Tongue (tissue), 2 donors: ENCODE data around the gene MAPT. TPM values are rescaled to one million over a fixed set of nuclear protein-coding genes. Genes with fewer than 3 reads are reported as not detected.
"Not testable (repeated sequence)": the region's sequence is repeated elsewhere in the genome, so short reads cannot be mapped to it uniquely, and the experiment has no call there.

Experiments used
- DNase-seq: peaks from one replicate; pipeline ENCODE4 v3.0.0-alpha.2; 2015
- total RNA-seq: library from RNA; depleted of rRNA; stranded (reverse); fragments of >200 nt; gene quantifications from one replicate; pipeline ENCODE4 v1.2.3, GENCODE V29; 2014

Gene MAPT
- total RNA-seq, 1 donor from 2014 or later: 14.1 TPM

DNA sequence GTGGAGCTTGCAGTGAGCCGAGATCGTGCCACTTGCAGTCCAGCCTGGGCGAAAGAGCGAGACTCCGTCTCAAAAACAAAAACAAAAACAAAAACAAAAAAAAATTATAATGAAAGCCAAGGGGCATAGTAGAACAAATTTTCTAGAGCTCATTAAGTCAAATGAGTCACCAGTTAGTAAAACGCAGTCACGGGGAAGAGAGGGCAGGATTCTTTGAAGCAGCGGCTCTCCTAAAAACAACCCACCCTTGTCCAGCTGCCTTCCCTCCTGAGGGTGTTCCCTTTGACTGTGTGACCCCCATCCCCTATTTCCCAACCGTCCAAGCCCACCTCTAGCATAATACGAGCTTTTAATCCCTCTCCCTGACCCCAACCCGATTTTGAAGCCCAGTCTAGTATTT is 60.6 kb downstream of the MAPT start:
- DNase-seq: no peak

GRCh38 chr17:45955326-45955725 is 61.0 kb downstream of the MAPT start:
- DNase-seq: no peak

DNA sequence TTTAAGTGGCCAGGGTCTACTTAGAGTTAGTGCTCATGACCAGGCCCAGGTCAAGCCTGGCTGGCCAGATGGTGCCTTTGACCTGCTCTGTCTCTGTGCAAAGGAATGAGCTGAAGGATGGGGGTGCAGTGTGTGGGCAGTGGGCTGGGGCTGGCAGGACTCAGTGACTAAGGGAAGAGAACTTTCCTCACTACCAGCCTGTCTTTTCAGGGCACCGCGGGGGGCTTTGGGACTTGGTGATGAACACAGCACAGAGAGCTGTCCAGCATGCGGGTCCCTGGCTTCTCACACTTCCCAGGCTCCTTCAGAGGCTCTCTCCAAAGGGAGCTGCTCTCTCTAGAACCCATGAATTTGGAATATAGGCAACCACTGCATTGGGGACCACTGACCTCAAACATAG is 61.7 kb downstream of the MAPT start:
- DNase-seq: no peak

GRCh38 chr17:45956746-45957145 is 62.4 kb downstream of the MAPT start:
- not testable (repeated sequence) for DNase-seq

GRCh38 chr17:45958307-45958706 is 64.0 kb downstream of the MAPT start:
- DNase-seq: no peak

GRCh38 chr17:45958994-45959665 is 64.8 kb downstream of the MAPT start:
- DNase-seq: no peak

DNA sequence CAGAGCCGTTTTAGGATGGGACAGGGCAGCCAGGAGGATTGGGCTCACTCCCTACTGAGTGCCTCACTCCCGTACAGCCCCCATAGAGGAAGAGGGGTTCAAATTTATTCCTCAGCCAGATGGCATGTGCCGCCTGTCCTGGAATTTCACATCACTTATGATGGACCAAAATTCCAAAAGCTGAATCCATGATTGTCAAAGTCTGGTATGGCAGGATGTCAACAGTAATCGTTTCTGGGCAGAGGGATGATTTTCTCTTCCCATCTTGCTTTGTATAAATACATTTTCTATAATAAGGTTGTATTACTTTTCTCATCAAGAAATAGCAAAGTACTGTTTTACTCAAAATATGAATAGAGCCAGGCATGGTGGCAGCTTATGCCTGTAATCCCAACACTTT is 66.0 kb downstream of the MAPT start:
- DNase-seq: no peak

- no peak for DNase-seq
These were observed 66.9 kb downstream of the MAPT start for GRCh38 chr17:45961206-45961605.

DNA sequence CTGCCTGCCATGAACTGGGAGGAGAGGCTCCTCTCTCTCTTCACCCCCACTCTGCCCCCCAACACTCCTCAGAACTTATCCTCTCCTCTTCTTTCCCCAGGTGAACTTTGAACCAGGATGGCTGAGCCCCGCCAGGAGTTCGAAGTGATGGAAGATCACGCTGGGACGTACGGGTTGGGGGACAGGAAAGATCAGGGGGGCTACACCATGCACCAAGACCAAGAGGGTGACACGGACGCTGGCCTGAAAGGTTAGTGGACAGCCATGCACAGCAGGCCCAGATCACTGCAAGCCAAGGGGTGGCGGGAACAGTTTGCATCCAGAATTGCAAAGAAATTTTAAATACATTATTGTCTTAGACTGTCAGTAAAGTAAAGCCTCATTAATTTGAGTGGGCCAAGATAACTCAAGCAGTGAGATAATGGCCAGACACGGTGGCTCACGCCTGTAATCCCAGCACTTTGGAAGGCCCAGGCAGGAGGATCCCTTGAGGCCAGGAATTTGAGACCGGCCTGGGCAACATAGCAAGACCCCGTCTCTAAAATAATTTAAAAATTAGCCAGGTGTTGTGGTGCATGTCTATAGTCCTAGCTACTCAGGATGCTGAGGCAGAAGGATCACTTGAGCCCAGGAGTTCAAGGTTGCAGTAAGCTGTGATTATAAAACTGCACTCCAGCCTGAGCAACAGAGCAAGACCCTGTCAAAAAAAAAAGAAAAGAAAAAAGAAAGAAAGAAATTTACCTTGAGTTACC is 68.0 kb downstream of the MAPT start:
- DNase-seq: no peak

GRCh38 chr17:45963283-45963682 is 68.9 kb downstream of the MAPT start:
- DNase-seq: no peak

GRCh38 chr17:45963889-45964288 is 69.5 kb downstream of the MAPT start:
- DNase-seq: no peak

DNA sequence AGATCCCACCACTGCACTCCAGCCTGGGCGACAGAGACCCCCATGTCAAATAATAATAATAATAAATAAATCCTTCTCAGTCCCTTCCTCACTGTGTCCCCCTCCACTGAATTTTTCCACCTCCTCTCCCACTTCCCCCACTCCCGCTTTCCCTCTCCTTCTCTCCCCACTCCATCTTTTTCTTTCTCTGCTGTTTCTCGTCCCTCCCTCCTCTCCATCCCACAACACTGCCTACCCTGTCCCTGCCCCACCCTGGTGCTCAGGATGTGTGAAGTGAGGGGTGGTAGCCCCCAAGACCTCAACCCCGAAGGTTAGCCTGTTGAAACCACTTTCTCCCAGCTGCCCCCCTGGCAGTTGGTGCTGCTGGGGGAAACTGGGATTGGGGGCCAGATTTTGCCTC is 70.3 kb downstream of the MAPT start:
- DNase-seq: no peak

DNA sequence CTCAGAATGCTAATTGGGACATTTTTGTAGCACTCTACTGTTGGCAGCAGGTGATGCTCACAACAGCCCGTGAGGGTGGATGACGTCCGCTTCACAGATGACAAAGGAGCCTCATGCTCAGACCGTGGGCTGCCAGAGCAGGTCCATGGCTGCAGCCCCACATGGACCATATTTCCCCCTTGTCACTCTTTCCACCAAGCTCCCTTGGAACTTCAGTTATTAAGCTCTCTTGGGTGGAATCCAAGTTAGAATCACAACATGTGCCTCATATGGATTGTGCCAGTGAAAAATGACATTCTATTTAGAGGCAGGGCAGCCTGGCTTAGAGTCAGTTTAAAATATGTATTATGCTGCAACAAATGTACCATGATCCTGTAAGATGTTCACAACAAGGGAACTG is 71.5 kb downstream of the MAPT start:
- DNase-seq: peak; percentile 20

DNA sequence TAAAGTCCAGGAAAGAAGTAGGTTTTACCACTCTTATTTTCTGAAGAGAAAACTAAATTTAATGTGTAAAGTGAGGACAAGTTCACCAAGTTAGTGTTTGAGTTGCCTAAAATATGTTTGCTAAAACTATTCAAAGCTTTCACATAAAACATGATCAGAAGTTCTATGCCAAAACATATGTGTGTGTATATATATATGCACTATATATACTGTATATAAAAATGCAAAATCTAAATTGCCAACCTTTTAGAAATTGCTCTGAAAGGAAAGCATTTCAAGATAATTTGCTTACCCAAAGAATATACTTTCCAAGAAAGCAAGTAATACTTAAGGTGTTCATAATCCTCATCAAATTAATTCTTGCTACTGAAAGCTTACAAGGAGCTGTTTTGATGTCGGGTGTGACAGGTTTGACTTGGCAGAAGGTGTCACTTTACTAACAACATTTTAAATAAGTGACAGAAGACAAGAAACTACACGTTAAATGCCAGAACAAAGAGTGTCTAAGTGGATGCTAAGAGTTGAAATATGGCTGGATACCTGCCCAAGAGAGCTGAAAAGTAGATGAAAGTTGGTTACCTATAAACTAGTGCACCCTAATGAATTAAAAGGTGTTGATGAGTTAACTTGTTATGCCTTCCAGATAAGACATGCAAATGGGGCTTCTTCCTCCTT is 72.4 kb downstream of the MAPT start:
- DNase-seq: no peak

DNA sequence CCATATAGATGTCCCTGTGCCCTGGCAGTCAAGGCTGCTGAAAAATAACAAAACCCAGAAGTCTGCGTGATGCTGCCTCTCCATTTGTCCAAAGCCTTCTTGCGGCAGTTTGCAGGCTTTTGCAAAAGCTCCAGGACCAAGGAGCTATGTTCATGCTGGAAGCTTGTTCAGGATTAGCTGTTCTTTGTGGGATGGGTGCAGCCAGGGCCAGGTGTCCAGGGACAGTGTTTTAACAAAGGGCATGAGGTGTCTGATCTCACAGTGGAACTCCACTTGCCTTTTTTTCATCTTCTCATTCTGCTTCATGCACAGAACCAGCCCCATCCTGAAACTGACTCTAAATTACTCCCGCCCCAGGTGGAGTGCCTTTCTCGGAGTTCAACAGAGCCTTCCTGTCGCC is 73.0 kb downstream of the MAPT start:
- DNase-seq: no peak

DNA sequence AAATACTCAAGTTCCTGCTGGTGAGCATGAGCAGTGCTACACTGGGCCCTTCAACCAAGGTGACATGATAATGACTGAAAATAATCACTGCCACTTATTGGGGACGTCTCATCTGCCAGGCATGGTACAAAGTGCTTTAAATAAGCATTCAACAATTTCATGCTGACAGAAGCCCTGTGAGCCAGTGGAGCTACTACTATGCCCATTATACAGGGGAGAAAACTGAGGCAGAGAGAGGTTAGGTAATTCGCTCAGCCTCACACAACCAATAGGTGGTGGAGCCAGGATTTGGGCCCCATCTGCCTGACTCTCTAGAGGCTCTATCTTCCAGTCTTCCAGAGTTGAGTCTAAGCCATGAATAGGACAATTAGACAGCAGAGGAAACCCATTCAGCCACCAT is 74.4 kb downstream of the MAPT start:
- DNase-seq: no peak

- DNase-seq: no peak
These were observed 75.4 kb downstream of the MAPT start for GRCh38 chr17:45969726-45970125.

DNA sequence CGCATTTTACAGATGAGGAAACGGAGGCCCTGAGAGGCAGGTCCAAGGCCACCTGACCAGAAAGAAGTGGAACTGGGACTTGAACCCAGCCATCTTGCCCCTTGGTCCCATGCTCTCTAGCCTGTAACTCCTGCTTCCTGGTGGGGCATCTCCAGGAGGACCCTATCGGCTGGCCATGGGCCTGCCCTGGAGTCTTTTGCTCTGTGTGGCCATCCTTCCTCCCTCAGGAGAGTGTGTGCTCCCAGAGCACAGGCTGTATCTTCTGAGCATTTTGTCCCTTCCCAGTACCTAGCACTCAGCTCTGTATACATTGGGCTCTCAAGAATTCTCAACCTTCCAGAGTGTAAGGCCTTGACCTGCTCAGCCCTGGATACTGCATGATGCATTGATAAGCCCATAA is 76.3 kb downstream of the MAPT start:
- no peak for DNase-seq

DNA sequence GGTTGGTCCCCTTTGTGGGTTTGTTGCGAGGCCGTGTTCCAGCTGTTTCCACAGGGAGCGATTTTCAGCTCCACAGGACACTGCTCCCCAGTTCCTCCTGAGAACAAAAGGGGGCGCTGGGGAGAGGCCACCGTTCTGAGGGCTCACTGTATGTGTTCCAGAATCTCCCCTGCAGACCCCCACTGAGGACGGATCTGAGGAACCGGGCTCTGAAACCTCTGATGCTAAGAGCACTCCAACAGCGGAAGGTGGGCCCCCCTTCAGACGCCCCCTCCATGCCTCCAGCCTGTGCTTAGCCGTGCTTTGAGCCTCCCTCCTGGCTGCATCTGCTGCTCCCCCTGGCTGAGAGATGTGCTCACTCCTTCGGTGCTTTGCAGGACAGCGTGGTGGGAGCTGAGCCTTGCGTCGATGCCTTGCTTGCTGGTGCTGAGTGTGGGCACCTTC is 77.4 kb downstream of the MAPT start:
- DNase-seq: no peak

DNA sequence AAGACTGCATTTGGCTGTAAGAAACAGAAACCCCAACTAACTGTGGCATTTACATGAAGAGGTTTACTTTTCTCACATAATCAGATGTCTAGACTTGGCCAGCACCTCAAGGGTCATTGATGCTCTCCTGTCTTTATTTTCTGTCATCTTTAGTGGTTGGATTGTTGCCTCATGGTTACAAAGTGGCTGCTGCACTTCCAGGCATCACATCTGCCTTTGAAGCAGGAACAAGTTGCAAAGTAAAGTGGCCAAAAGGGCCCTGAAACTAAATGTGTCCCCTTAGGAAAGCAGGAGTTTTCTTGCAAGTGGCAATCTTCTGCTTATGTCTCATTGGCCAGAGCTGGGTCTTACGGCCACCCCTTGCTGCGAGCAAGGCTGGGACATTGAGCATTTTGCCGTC is 78.2 kb downstream of the MAPT start:
- DNase-seq: no peak

DNA sequence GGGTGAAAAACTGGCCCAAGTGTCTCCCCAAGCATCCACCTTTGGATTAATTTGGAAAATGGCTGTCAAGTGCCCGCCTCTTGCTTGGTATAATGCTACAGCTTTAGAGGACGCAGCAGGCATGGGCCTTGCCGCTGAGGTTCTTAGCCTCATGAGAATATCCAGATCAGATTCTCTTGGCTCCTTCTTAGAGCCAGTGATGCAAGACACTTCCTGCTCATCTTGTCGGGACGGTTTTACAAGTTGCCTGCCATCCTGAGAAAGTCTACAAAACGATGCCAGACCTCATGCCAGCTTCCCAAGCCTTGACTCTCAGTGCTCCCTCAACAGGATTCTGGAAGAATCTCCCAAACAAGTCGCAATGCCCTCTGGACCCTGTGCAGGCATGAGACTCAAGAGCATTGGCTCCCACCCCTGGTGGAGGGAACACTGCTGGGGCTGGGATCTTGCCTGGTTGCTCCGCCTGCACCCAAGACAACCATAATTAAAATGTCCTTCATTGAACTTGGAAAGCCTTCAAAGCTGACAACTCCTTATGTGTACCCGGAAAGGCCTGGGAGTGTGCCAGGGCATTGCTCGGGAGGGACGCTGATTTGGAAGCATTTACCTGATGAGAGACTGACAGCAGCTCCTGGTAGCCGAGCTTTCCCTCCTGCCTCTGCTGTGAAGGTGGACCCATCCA is 78.9 kb downstream of the MAPT start:
- no peak for DNase-seq

DNA sequence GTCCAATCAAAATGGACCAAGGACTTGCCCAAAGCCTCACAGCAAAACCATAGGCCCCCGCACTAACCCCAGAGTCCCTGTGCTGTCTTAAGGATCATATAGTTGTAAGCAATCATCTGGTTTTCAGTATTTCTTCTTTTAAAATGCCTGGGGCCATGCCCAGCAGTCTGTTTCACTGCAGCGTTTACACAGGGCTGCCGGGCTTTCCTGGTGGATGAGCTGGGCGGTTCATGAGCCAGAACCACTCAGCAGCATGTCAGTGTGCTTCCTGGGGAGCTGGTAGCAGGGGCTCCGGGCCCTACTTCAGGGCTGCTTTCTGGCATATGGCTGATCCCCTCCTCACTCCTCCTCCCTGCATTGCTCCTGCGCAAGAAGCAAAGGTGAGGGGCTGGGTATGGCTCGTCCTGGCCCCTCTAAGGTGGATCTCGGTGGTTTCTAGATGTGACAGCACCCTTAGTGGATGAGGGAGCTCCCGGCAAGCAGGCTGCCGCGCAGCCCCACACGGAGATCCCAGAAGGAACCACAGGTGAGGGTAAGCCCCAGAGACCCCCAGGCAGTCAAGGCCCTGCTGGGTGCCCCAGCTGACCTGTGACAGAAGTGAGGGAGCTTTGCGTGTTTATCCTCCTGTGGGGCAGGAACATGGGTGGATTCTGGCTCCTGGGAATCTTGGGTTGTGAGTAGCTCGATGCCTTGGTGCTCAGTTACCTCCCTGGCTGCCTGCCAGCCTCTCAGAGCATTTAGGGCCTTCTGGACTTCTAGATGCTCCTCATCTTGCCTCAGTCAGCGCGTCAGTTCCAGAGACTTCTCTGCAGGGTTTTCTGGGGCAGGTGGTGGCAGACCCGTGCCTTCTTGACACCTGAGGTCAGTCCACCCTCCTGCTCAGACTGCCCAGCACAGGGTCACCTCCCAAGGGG is 79.8 kb downstream of the MAPT start:
- no peak for DNase-seq
